OCI-LY1 (cell line): ENCODE data around the gene DMAC2L.
"Not testable (repeated sequence)": the region's sequence is repeated elsewhere in the genome, so short reads cannot be mapped to it uniquely, and the experiment has no call there.

Source experiments
- H2AFZ ChIP-seq: fragments of 200-600 bp; sonication (generic), shearing (Covaris generic); 2 replicates; pipeline ENCODE4 v1.6.0; 2014; ENCODE audit warnings: antibody characterized with exemption, mild to moderate bottlenecking, low read length
- H3F3A ChIP-seq: fragments of 200-600 bp; sonication (generic), shearing (Covaris generic); 2 replicates; pipeline ENCODE4 v1.6.0; 2014; ENCODE audit warnings: mild to moderate bottlenecking, antibody characterized with exemption, low read length, moderate library complexity; ENCODE audit not compliant: insufficient read depth
- H3K27ac ChIP-seq: fragments of 200-600 bp; sonication (generic); 2 replicates; pipeline ENCODE4 v1.5.1; 2014; ENCODE audit warnings: low read length, mixed run types, mild to moderate bottlenecking, low read depth; ENCODE audit not compliant: poor library complexity, severe bottlenecking
- H3K27me3 ChIP-seq: fragments of 200-600 bp; sonication (generic); 2 replicates; pipeline ENCODE4 v1.6.0; 2014; ENCODE audit warnings: antibody characterized with exemption, mild to moderate bottlenecking, low read length, moderate library complexity; ENCODE audit not compliant: insufficient read depth
- H3K36me3 ChIP-seq: fragments of 200-600 bp; sonication (generic); 2 replicates; pipeline ENCODE4 v1.6.1; 2014; ENCODE audit warnings: mild to moderate bottlenecking, antibody characterized with exemption, low read length, moderate library complexity, mixed read lengths; ENCODE audit not compliant: insufficient read depth
- H3K4me1 ChIP-seq: fragments of 200-600 bp; sonication (generic); 2 replicates; pipeline ENCODE4 v1.5.1; 2014; ENCODE audit warnings: mild to moderate bottlenecking, low read length, moderate library complexity; ENCODE audit not compliant: insufficient read depth, severe bottlenecking
- H3K4me2 ChIP-seq: fragments of 200-600 bp; sonication (generic), shearing (Covaris generic); 2 replicates; pipeline ENCODE4 v1.6.1; 2014; ENCODE audit warnings: low read length
- H3K4me3 ChIP-seq: fragments of 200-600 bp; sonication (generic); 2 replicates; pipeline ENCODE4 v1.5.1; 2014; ENCODE audit warnings: low read length, low read depth, mild to moderate bottlenecking, mixed read lengths; ENCODE audit not compliant: poor library complexity, severe bottlenecking
- H3K79me2 ChIP-seq: fragments of 200-600 bp; shearing (Covaris generic); 2 replicates; pipeline ENCODE4 v1.6.1; 2016; ENCODE audit warnings: mixed run types, low read length, mixed read lengths; ENCODE audit not compliant: insufficient read depth
- H3K9ac ChIP-seq: fragments of 200-600 bp; sonication (generic), shearing (Covaris generic); 2 replicates; pipeline ENCODE4 v1.6.1; 2014; ENCODE audit warnings: mild to moderate bottlenecking, low read length, mixed read lengths
- H3K9me2 ChIP-seq: fragments of 200-600 bp; sonication (generic), shearing (Covaris generic); 2 replicates; pipeline ENCODE4 v1.6.1; 2014; ENCODE audit warnings: low read depth, mild to moderate bottlenecking, low read length, mixed read lengths
- H3K9me3 ChIP-seq: fragments of 200-600 bp; shearing (Covaris generic); 2 replicates; pipeline ENCODE4 v1.6.1; 2014; ENCODE audit warnings: low read length, mixed read lengths
- H4K20me1 ChIP-seq: fragments of 200-600 bp; sonication (generic), shearing (Covaris generic); 2 replicates; pipeline ENCODE4 v1.6.0; 2016; ENCODE audit warnings: mild to moderate bottlenecking, low read length; ENCODE audit not compliant: insufficient read depth
- EZH2 ChIP-seq: fragments of 200-600 bp; sonication (generic), shearing (Covaris generic); IDR thresholded peaks from 2 replicates; pipeline ENCODE4 v1.8.0; 2017; ENCODE audit warnings: borderline replicate concordance, mixed run types, mild to moderate bottlenecking, antibody characterized with exemption, low read length, moderate library complexity, mixed read lengths
- TF ChIP-seq, protein P1 (sequence below): fragments of 200-600 bp; sonication (generic), shearing (Covaris generic); IDR thresholded peaks from 2 replicates; pipeline ENCODE4 v1.5.1; 2017; ENCODE audit warnings: mild to moderate bottlenecking, antibody characterized with exemption, low read length, moderate library complexity, mixed read lengths

Gene DMAC2L

DNA sequence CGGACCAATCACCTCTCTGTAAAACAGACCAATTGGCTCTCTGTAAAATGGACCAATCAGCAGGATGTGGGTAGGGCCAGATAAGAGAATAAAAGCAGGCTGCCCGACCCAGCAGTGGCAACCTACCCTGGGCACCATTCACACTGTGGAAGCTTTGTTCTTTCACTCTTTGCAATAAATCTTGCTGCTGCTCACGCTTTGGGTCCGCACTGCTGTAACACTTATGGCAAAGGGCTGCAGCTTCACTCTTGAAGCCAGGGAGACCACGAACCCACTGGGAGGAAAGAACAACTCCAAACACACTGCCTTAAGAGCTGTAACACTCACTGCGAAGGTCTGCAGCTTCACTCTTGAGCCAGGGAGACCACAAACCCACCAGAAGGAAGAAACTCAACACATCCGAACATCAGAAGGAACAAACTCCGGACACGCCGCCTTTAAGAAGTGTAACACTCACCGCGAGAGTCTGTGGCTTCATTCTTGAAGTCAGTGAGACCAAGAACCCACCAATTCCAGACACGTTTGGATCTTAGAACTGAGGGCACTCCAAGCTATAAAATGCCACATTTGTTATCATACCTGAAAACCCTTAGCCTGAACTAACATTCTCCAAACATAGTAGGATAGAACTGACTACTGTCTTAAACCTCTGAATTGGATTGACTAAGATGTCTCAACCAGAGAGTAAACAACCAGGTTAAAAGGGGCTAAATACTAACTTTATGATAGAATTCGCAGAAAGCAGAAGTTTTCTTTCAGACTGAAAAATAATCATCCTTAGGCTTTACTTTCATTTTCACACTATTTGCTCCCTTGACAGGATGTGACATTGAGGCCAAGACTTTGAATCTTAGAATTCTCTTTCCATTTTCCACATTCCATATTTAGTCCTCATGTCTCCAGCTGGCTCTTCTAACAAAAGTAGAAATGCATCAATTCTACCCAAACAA lies 50.9 kb downstream of the DMAC2L start:
- Histone ChIP-seq H3K36me3 (no peaks in the 10 kb centered on the region), H3K27me3 (no peaks in the 10 kb centered on the region), H3K9me3 (no peaks in the 10 kb centered on the region), H2AFZ (peak overlapping the region; percentile 87; the same call in 1 of the 2 replicates), H3F3A (0 out of 2 replicates have a peak, but pooled peaks cover 2% of the 10 kb centered on the region), H3K79me2 (no peaks in the 10 kb centered on the region), H3K9ac (peak overlapping the region; percentile 4; the same call in 1 of the 2 replicates), H4K20me1 (no peaks in the 10 kb centered on the region), H3K4me2 (peak overlapping the region; percentile 91), H3K9me2 (no peaks in the 10 kb centered on the region), H3K4me1 (peaks cover 28% of the 10 kb centered on the region), H3K27ac (peak overlapping the region; percentile 60), H3K4me3 (peak overlapping the region; percentile 52)
- TF ChIP-seq, protein P1, sequence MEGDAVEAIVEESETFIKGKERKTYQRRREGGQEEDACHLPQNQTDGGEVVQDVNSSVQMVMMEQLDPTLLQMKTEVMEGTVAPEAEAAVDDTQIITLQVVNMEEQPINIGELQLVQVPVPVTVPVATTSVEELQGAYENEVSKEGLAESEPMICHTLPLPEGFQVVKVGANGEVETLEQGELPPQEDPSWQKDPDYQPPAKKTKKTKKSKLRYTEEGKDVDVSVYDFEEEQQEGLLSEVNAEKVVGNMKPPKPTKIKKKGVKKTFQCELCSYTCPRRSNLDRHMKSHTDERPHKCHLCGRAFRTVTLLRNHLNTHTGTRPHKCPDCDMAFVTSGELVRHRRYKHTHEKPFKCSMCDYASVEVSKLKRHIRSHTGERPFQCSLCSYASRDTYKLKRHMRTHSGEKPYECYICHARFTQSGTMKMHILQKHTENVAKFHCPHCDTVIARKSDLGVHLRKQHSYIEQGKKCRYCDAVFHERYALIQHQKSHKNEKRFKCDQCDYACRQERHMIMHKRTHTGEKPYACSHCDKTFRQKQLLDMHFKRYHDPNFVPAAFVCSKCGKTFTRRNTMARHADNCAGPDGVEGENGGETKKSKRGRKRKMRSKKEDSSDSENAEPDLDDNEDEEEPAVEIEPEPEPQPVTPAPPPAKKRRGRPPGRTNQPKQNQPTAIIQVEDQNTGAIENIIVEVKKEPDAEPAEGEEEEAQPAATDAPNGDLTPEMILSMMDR, result no peak
- no peak for TF ChIP-seq EZH2

DNA sequence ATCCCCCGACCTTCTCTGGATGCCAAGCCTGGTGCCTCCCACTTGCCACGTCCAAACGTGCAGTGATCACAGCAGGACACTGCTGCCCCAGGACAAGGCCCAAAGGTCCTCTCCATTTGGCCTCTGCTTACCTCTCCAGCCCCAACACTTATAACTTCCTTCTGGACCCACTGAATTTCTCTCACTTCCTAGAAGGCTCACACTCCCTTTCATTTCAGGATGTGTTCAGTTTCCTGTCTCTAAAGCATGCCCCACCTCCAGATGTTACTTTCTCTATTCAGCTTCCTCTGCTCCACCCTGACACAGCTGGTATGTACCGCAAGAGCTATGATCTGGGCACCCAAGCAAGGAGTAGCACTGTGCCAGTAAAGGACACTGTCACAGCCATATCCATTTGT lies 51.6 kb downstream of the DMAC2L start:
- peak overlapping the region; percentile 87; the same call in 1 of the 2 replicates for H2AFZ ChIP-seq
- H3F3A ChIP-seq, result 0 out of 2 replicates have a peak, but pooled peaks cover 2% of the 10 kb centered on the region
- H3K4me2 ChIP-seq, result peak overlapping the region; percentile 91
- no peaks in the 10 kb centered on the region for H3K36me3 ChIP-seq
- no peaks in the 10 kb centered on the region for H3K79me2 ChIP-seq
- H3K9ac ChIP-seq, result peak overlapping the region; percentile 4; the same call in 1 of the 2 replicates
- no peaks in the 10 kb centered on the region for H3K9me2 ChIP-seq
- peak overlapping the region; percentile 52 for H3K4me3 ChIP-seq
- no peaks in the 10 kb centered on the region for H4K20me1 ChIP-seq
- H3K27ac ChIP-seq, result peak overlapping the region; percentile 60
- no peaks in the 10 kb centered on the region for H3K9me3 ChIP-seq
- peaks cover 28% of the 10 kb centered on the region for H3K4me1 ChIP-seq
- H3K27me3 ChIP-seq, result no peaks in the 10 kb centered on the region
- TF ChIP-seq, protein P1, result no peak
- TF ChIP-seq EZH2, result no peak

DNA sequence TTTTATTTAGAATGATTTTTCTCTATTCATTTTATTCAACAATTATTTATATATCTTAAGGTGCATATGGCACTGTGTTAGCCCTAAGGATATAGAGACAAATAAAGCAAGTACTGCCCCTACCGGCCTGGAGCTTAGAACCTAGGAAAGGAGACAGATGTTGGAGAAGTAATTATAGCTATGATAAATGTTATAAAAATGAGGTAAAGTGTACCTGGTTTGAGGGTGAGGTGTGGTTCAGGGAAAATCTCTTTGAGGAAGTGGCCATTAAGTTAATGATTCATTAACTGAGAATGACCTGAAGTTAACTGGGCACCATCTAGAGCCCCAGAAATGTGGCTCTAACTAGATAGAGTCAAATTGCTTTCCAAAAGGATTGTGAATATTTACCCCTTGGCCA lies 52.7 kb downstream of the DMAC2L start:
- Histone ChIP-seq H3K4me3 (no peak overlapping the region), H3F3A (0 out of 2 replicates have a peak, but pooled peaks cover 2% of the 10 kb centered on the region), H3K27ac (no peak overlapping the region), H4K20me1 (no peaks in the 10 kb centered on the region), H3K79me2 (no peaks in the 10 kb centered on the region), H3K9me3 (no peaks in the 10 kb centered on the region), H3K4me2 (no peak overlapping the region), H3K4me1 (peaks cover 28% of the 10 kb centered on the region), H3K36me3 (no peaks in the 10 kb centered on the region), H3K27me3 (no peaks in the 10 kb centered on the region), H3K9ac (no peak overlapping the region), H3K9me2 (no peaks in the 10 kb centered on the region), H2AFZ (no peak overlapping the region)
- TF ChIP-seq, protein P1, result 0 out of 2 replicates have a peak, but pooled peaks have one; percentile 7
- no peak for TF ChIP-seq EZH2

DNA sequence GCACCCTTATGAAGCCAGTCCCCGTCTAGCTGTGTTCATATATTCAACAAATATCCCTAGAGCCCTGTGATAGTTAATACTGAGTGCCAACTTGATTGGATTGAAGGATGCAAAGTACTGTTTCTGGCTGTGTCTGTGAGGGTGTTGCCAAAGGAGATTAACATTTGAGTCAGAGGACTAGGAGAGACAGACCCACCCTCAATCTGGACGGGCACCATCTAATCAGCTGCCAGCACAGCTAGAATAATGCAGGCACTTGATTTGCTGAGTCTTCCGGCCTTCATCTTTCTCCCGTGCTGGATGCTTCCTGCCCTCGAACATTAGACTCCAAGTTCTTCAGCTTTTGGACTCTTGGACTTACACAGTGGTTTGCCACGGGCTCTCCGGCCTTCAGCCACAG lies 53.4 kb downstream of the DMAC2L start:
- not testable (repeated sequence) for H4K20me1 ChIP-seq, H3K27me3 ChIP-seq, H3K4me3 ChIP-seq, H3K27ac ChIP-seq, H3K9ac ChIP-seq, H3K9me2 ChIP-seq, H2AFZ ChIP-seq, H3K9me3 ChIP-seq, H3K79me2 ChIP-seq, H3K4me2 ChIP-seq, H3K36me3 ChIP-seq, H3F3A ChIP-seq
- H3K4me1 ChIP-seq, result peaks cover 28% of the 10 kb centered on the region
